Femur (tissue), 1 donor: ENCODE measurements around the gene MYZAP.

Experiments
- DNase-seq: peaks from one replicate; pipeline ENCODE4 v3.0.0-alpha.2; 2017

The MYZAP gene

DNA sequence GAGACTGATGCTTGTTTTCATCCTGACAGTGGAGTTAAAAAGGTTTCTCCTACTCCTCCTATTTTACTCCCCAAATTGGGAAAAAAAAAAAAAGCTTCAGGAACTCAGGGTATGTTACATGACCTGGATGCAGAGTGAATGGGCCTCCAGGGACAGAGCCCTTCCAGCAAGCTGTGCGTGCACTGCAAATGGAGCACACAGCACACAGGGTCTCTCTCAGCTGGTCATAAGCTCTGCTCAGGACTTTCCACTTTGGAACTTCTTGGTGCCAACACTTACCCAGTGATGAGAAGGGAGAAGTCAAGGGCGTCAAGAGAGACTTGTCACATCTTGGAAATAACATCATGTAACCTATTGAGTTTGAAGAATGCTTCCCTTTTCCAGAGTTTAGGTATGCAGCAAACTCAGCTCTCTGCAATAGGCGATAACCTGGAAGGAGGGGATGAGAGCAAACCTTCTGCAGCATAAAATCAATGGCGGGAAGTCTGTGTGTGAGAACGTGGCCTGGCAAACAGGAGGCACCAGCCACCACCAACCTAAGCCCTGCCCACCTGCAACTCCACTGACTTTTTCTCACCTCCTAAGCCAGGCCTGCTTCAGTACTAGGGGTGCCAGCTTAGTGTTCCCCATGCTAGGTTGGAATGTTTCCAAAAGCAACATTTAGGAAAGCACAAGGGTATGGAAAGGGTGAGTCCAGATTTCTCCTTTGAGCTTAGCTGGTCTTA lies 39.8 kb downstream of the MYZAP start:
- DNase-seq, result no peak

DNA sequence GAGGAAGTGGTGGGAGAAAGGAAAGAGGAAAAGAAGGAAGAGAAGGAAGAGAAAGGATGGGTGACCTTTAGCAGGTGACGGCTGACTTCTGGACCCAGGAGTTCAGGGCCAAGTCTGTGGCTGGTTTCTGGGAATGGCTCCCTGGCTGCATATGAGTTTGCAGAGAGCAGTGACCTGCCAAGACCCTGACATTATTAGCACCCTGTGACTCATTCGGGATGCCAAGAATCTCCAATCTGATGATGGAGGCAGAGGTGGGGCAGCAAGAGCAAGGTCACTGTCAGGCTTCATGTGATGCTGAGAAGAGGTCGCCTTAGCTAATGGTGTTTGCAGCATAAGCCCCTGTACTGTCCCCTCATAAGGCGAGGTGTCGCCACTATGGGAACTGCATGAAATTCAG lies 42.6 kb downstream of the MYZAP start:
- no peak for DNase-seq

DNA sequence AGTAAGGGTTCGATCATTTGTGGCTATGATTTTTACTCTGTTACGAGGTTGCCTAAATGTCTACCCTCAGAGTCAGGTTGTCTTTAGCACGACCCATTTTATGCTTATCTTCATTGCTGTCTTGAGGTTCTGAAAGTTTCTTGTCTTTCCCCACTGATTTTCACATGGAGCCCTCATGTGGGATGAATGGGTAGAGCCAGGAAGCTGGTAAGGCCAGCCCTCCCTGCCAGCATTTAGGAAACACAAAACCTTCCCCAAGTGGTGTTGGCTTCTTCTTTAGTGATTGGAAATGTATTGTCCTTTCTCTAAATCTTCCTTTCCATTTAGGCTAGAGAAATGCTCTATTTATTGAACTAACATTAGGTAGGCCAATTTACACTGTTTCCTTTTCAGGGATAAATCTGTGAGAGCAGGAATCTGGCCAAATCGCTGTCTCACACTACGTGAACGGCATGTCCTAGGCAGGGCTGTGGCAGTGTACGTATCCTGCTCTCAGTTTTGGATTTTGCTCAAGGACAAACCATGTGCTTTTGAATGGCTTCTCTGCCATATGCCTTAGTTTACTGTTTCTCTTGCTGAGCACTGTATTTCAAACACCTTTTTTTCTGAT lies 43.7 kb downstream of the MYZAP start:
- DNase-seq, result no peak

DNA sequence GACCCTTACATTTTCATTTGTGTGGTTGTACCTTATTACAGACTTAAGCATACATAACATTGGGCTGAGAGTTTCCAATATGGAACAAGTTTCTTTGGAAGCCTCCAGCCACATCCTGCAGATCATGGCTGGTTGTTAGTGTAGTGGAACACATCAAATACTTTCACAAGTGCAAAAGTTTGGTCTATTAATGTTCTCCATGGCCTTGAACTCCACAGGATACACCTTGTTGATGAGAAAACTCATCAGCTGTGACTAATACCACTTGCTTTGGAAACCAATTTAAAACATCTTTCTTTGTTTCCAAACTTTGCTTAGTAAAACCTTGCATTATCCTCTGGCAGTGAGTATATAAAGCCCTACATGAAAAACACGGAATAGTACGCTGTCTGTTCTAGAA lies 46.1 kb downstream of the MYZAP start:
- no peak for DNase-seq

DNA sequence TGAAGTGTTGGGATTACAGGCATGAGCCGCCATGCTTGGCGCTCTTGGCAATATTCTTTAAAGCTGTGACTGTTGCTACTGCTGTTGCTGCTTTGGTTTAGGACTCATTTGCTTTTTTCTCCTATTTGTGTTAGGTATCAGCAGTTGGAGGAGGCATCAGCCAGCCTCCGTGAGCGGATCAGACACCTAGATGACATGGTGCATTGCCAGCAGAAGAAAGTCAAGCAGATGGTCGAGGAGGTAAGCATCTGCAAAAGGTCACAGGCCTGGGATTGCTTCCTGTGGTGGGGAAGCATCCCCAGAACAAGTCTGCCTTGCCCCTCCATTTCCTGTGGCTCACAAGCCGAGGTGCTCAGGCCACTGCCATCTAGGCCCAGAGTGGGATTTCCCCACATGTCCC lies 47.6 kb downstream of the MYZAP start:
- DNase-seq, result no peak

DNA sequence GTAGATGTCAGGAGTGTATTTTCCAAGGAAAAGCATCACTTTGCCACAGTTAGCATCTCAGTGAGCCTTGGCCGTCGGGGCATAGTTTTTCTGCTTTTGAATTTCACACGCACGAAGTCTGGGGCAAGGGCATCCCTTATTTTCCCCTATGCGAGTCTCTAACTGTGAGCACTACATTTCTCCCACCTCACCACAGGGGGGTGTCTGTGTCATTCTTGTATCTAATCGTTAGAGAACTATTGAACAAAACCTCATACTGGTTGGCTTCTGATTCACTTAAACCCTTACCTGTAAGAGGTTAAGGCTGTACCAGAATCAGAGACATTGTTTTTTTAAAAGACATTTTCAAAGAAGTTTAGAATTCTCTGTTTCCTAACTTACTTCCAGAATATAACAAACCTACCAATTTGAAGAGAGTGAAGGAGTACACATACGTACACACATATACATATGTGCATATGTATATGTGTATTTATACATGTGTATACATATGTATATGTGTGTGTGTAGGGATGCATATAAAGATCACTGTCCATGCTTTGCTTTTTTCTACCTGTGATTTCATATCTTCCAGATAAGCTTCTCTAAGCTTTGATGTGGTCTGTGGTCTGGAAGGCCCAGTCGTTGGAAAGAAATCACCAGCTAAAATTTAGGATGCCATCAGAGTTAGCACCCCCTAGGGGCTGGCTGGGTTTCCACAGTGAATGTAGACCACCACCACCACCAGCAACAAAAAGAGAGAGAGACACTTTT lies 49.4 kb downstream of the MYZAP start:
- DNase-seq, result no peak

DNA sequence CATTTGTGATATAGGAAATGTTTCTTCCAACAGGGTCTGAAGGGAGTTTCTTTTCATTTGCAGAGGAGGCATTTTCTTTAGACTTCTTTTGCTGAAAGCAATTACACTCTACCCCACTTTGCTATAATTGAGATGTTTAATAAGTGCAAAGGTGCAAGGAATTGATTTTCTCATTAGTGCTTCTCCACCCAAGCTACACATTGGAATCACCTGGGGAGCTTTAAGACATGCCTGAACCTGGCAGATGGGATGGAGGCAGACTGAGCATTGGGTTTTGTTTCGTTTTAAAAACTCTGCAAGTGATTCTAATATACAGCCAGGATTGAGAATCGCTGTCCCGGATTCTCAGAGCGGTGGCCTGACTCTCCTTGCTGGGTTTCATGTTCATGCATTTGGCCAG lies 52.1 kb downstream of the MYZAP start:
- DNase-seq, result no peak

DNA sequence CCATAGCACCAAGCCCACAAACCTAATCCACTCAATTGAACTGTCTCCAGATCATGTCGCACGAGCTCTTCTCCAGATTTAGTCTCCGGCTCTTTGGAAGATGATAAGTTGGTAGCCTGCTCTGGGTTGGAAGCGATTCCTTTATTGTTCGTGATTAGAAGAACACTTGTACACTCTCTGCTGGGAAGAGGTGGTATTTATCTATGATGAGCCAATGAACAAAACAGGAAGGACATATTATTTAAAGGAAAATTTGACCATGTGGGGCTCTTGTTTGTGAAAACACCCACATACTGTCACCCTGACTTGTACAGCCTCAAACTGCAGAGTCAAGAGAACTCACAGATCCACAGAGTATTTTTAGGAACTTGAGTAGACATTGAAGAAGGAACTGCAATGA lies 54.4 kb downstream of the MYZAP start:
- no peak for DNase-seq

DNA sequence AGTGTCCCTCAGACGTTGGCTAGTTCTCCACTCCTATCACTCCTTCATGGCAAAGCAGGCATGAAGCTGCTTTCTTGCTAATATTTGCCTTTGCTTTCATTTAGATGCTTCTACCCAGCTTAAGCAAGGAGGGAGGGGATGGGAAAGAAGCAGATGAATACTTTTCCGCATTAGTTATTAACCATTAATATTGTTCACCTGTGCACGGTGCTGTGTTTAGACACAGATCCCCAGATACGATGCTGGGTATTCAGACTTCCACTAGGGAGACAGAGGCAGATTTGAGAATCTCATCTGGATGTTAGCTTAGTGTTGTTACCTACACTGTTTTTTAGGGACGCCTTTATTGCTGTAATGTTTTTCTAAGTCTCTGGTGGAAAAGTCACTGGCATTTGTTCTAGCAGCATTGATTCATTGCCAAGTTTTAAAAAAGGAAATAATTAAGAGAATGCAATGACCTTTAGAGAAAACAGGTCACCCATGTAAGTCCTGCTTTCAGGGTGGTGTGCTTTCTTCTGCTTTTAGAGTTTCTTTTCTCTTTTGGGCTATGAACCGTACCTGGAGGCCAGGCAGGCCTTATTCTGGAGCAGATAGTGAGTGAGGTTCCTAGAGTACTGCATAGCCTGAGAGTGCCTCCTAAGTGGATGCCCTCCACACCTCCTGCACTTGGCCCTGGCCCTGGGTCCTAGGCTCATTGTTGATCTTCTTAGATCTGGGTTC lies 55.5 kb downstream of the MYZAP start:
- DNase-seq, result no peak

DNA sequence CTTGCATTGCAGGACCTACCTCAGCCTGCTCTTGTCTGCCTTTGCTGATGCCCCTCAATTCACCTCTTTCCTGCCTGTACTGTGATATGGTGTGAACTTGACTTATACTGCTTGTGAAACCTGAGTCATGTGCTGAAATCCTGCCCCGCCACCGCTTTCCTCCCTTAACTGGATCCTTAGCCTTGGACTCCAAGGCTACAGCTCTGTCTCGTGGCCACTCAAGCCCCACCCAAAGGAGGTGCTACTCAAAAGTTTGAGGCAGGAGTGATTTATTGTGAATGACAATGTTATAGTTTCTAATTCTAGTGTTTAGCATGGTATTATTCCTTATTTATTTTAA lies 56.1 kb downstream of the MYZAP start:
- no peak for DNase-seq

DNA sequence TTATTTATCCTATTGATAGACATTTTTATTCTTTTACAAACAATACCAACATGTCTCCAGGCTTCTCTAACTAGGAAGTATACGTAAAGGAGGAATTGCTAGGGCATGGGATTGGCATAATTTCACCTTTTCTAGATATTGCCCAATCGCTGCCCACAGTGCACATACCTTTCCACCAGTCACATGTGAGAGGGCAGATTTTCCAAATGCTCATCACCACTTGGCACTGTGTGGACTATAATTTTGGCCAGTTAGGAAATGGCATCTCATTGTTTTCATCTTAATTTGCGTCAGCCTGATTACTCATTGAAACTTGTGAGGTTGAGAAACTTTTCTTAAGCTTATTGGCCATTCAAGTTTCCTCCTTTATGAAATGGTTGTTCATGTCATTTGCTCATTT lies 57.4 kb downstream of the MYZAP start:
- no peak for DNase-seq

DNA sequence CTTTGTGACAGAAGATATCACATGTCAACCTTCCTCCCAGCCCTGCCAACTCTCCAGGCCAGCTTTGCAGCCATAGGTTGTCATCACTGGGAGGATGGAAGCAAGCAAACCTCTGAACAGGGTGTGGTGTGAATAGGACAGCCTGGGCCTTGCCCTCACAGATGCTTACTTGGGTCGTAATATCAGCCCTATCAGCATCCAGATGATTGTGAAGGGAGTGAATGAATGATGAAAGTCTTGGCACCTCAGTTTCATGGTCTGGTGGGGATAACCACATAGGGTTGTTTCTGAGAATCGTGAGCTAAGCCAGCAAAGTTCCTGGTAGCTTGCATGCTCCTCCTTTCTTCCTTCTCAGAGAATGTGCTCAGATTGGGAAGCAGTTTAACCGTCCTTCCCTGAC lies 59.7 kb downstream of the MYZAP start:
- DNase-seq, result no peak

DNA sequence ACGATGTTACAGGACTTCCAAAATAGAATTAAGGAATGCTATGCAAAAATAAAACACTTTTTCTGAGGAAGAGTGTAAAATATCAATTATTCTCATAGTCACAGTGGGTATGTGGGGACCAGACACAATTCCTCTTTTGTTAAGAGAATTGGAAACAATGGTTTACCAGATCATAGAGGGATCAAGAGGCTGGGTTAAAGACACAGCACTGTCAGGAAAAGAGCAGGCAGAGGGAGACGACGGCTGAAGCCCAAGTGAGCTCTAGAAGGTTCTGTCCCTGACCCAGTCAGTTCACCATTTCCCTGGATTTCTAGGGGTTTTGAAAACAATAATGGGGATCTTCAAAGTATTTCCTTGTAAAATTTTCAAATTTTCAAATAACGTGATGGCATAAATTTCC lies 60.8 kb downstream of the MYZAP start:
- no peak for DNase-seq

DNA sequence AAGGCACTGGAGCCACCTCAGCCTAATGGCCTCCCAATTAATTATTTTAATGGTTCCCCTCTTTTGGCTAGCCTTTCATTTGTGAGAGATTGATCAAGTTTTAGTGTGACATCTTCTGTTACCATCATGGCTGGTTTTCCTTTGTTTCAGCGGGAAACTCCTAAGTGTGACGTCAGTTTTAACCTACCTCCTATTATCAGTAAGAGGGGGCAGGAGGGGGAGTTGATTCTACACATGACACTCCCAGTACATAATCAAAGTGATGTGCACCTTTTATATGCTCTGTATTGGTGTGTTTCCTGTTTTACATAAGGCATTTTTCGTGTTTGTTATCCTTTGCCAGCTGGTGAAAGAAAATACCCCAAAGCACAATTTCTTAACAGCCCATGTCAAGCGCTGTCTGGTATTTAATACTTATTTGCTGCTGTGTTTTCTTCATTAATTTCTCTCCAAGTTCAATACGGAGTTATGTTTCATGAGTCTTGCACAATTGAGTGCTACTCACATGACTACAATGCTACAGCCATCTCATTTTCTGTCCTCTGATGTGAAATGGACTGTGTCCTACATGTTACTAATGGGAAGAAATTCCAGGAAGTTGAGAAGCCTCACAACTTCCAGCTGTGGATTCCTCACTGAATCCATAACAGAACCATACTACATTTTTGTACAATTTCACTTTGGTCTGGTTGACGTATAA lies 62.6 kb downstream of the MYZAP start:
- DNase-seq, result no peak

DNA sequence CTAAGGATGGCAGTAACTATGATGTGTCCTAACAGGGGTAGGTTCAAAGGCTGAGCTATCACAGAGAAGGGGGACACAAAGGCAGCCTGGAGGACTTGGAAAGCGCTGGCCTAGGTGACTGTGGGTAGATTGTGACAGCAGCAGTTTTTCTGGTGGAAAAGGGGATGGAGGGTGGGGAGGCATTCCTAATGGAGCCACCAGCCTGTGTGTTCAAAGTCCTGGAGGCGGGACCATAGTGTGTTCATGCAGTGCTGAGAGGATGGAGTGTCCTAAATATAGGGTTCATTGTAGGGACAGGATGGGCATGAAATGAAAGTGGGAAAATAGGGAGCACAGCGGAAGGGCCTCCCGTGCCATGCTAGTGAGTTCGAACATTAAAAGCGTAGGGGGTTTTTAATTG lies 63.3 kb downstream of the MYZAP start:
- no peak for DNase-seq

DNA sequence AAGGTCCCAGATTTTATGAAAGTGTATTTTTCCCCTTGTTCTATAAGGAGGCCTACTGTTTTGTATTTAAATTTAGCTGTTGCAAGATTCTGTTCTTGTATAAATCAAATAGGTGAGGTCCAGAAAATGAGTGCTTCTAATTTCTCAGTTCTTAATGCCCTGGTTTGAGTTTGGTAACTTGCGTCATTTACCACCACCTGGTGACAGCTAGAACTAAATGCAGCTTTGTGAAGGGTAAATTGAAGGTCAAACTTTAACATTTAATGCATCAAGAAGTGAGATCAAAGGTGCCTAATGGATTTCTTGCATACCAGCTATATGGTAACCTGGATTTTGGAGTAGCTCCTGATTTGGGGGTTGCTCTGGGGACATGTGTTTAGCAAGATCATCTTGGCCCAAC lies 64.1 kb downstream of the MYZAP start:
- DNase-seq, result no peak

DNA sequence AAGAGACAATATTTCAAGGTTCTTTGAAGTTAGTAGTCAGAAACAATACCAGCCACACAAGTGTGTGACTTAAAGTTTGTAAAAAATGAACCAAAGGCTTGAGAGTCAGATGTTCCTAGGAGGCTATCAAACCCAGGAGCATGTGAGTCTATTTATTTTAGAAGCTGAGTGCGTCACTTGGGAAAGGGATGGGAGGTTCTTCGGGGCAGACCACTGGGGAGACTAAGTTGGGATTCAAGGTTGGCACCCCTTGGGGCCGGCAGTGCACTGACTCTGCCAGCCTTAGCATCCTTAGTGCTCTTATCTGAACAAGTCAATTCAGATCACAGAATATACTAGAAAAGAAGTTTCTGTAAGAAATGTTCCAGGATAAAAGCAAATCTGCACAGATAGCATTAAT lies 64.7 kb downstream of the MYZAP start:
- no peak for DNase-seq

DNA sequence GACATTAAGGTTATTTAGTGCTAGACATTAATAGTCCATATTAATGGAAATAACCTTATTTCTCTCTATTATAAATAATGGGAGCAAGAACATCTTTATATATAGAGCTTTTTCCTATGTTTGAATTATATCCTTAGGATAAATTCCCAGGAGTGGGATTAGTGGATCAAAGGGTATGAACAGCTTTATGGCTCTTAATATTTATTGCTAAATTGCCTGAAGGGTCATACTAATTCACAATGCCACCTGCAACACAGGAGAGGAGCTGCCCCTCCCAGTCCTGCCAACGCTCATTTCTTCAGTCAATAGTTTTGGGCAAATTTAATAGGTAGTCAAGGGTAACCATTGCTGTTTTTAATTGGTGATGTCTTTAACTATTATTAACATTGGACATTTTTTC lies 65.9 kb downstream of the MYZAP start:
- no peak for DNase-seq

DNA sequence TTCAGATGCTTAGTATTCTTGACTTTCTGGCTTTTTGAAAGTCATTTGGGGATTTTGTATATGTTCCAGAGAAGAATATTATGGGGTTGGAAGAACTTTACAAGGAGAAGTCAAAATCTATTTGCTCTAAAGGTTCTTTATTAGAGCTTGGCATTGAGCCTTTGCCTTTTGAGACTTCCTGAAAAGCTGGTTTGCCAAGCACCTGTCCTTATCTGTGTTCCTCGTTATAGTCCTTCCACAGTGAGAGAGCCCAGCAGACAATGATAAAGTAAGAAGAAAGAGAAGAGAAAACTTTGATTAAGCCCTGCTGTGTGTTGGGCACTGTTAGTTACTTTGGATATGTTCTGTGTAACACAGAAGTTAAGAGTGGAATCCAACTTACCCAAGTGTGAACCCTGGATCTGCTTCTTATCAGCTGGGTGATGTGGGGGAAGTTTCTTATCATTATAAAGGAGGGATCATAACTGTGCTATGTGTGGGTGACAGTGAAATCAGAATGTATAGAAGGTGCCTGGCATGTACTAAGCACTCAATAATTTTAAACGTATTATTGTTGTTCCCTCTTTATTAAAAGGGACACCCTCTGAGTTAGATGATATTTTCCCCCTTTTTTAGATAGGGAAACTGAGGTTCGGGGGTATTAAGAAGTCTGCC lies 70.5 kb downstream of the MYZAP start:
- DNase-seq, result no peak

DNA sequence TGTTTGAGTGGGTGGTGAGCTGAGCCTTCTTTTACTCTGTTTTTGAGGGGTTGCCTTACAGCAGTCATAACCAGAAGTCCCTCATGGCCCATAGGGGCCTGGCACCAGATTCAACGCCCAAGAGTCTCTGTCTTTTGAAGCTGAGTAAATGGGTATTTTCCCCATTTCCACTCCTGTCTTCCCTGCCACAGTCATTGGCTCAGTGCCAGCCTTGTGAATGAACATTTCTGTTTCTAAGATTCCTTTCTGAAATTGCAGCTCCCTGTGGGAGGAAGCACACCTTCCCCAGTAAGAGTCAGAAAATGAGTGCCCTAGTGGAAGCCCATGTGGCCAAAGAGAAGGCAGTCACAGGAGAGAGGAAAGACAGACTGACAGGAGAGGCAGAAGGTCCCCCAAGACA lies 71.1 kb downstream of the MYZAP start:
- no peak for DNase-seq

DNA sequence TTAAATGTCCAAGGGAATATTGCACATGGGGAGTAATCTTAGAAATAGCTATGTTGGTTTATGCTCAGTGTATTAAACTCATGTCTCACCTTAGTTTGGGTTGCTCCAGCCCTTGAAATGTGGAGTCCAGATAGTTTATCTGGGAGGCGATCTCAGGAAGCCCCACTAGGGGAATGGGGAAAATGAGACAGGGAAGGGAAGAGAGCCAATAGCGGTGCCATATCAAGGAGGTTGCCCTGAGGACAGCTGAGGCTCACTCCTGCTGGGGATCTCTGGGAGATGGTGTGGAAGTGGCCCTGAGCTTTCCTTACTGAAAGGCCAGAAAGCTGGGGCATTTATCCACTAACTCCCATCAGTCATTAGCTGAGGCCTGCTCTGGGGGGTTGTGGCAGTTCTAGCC lies 71.6 kb downstream of the MYZAP start:
- DNase-seq, result no peak

DNA sequence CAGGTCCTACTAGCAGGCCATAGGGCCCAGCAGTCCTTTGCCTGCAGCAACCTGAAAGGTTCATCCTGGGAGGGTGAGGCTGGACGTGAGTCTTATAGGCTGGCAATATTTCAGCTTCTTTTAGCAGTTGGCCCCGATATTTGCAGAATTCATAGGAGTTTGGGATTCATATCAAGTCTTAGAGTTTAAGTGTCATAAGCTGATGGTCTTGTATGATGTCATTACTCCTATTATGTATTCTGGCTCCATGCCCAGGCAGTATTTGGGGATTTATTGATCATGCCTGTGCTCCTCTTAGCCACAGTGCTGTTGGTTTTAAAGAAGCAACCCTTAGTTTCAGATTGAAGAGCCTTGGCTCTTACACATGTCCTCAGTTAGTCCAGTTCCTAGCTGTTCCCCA lies 73.5 kb downstream of the MYZAP start:
- no peak for DNase-seq

DNA sequence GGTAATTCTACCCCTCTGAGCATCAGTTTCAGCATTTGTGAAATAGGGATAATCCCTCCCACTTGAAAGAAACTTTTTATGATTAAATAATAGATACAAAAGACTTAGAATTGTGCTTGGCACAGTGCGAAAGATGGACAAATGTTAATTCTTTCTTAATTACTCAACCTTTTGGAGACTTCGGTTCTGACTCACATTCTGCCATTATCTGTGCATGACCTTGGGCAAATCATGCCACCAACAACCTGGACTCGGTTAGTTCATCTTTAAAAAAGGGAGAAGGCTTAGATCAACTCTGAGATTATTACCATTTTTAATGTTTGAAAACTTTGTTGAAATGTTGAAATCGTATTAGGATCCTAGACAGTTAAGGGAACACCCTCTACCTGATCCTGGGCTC lies 74.2 kb downstream of the MYZAP start:
- DNase-seq, result no peak
